ENCODE measurements around the gene UVRAG.

- TF ChIP-seq SP140L (CRISPR knock-in tag; IDR thresholded peaks at IDR 0.05; ENCODE audit: borderline replicate concordance) (no peak), ZNF772 (CRISPR knock-in tag; IDR thresholded peaks at IDR 0.05) (no peak), JARID2 (CRISPR knock-in tag; IDR thresholded peaks at IDR 0.05; ENCODE audit: insufficient replicate concordance) (no peak), KLF15 (CRISPR knock-in tag; IDR thresholded peaks at IDR 0.05; ENCODE audit: borderline replicate concordance) (no peak), ZSCAN21 (CRISPR knock-in tag; IDR thresholded peaks at IDR 0.05; ENCODE audit: borderline replicate concordance) (no peak)
Observed at GRCh38 chr11:75878933-75879332, 63.9 kb downstream of the UVRAG start.

Data from HepG2 (cell line).